Esophagus squamous epithelium (tissue), 5 donors: ENCODE results near the gene GLIS1. TPM values are rescaled to one million over a fixed set of nuclear protein-coding genes. Genes with fewer than 3 reads are reported as not detected.

Experiments
- DNase-seq: peaks from one replicate; lab custom pipeline; 2025; lab: John Stamatoyannopoulos, UW
- H3K27ac ChIP-seq, 4 donors: fragments of 200-600 bp; sonication (generic); one replicate each; pipeline ENCODE4 v1.5.1; 2016 to 2019; ENCODE audit warnings: mild to moderate bottlenecking in 1 of 4
- H3K27me3 ChIP-seq, 4 donors: fragments of 200-600 bp; sonication (generic); 1 replicate in 3 of 4; 2 replicates in 1 of 4; pipeline versions ENCODE4 v1.5.1 to v1.6.0; 2017 to 2021; ENCODE audit warnings: antibody characterized with exemption in 1 of 4
- H3K36me3 ChIP-seq, 3 donors: fragments of 200-600 bp; sonication (generic); one replicate each; pipeline ENCODE4 v1.5.1; 2016 to 2019
- H3K4me1 ChIP-seq, 3 donors: fragments of 200-600 bp; sonication (generic); one replicate each; pipeline ENCODE4 v1.5.1; 2017 to 2019
- H3K4me3 ChIP-seq, 4 donors: fragments of 200-600 bp; sonication (generic); 1 replicate in 3 of 4; 2 replicates in 1 of 4; pipeline ENCODE4 v1.5.1; 2016 to 2019; ENCODE audit warnings: mild to moderate bottlenecking in 2 of 4, moderate library complexity in 1 of 4
- H3K9me3 ChIP-seq, 3 donors: fragments of 200-600 bp; sonication (generic); one replicate each; pipeline ENCODE4 v1.5.1; 2016 to 2019
- CTCF ChIP-seq, 6 experiments: fragments of 450-650 bp in 4 of 6; fragments of 200-600 bp in 2 of 6; sonication (generic) in 2 of 6; IDR thresholded peaks; one replicate each; pipeline ENCODE4 v1.5.1; 2016 to 2019; ENCODE audit warnings: antibody characterized with exemption in 6 of 6, mild to moderate bottlenecking in 4 of 6, moderate library complexity in 4 of 6
- POLR2A ChIP-seq, 4 donors: fragments of 450-650 bp; IDR thresholded peaks; one replicate each; pipeline ENCODE4 v1.6.1; 2017; ENCODE audit warnings: antibody characterized with exemption in 4 of 4, mild to moderate bottlenecking in 4 of 4, moderate library complexity in 3 of 4
- WGBS, 2 donors: methylation state at CpG; one replicate each; pipeline ENCODE4 v1.1.5; 2018; 5-methylcytosine and 5-hydroxymethylcytosine counted together
- intact Hi-C: fragments of 100-400 bp; cut with DNase I; formaldehyde crosslinking; loops from one replicate; pipeline ENCODE4 v1.15.0; 2022
- total RNA-seq, 4 donors: library from RNA; depleted of rRNA; stranded (reverse); fragments of >200 nt; gene quantifications; one replicate each; pipeline ENCODE4 v1.1.0, GENCODE V29; 2016
- donor health status: DM: yes; HTN: yes; CAD: no.

The GLIS1 gene
- total RNA-seq, 4 donors from 2014 or later, result 0.57 TPM; not detected in 3

- Histone ChIP-seq H3K4me3 (no peak overlapping the region), H3K27me3 (peaks cover 0 to 8% (median 0%) of the 10 kb centered on the region in 4 donors), H3K27ac (no peak overlapping the region), H3K4me1 (no peaks in the 10 kb centered on the region), H3K36me3 (no peaks in the 10 kb centered on the region), H3K9me3 (peaks cover 0 to 3% (median 0%) of the 10 kb centered on the region in 3 donors)
- no peak for DNase-seq
- TF ChIP-seq CTCF (IDR thresholded peaks at IDR 0.05), result no peak
- intact Hi-C loops, result no loop called here
- 48 to 59% methylated on average over 4 of the region's 4 CpGs for WGBS, 2 donors
Observed at GRCh38 chr1:53563611-53564010, 175.4 kb downstream of the GLIS1 start.

GRCh38 chr1:53562981-53563379 lies 176.0 kb downstream of the GLIS1 start:
- Histone ChIP-seq H3K36me3 (no peaks in the 10 kb centered on the region), H3K4me3 (no peak overlapping the region), H3K4me1 (no peaks in the 10 kb centered on the region), H3K27me3 (peaks cover 0 to 8% (median 0%) of the 10 kb centered on the region in 4 donors), H3K9me3 (peaks cover 0 to 3% (median 0%) of the 10 kb centered on the region in 3 donors), H3K27ac (no peak overlapping the region)
- intact Hi-C loops, result no loop called here
- 84 to 90% methylated on average over 3 of the region's 3 CpGs for WGBS, 2 donors
- no peak for TF ChIP-seq POLR2A (IDR thresholded peaks at IDR 0.05)
- no peak for TF ChIP-seq CTCF (IDR thresholded peaks at IDR 0.05)
- DNase-seq, result no peak

- intact Hi-C loops, result no loop called here
- WGBS, 2 donors, result 61 to 63% methylated on average over 13 to 14 of the region's 14 CpGs
- no peak for DNase-seq
Observed at GRCh38 chr1:53562291-53562980, 176.5 kb downstream of the GLIS1 start.

GRCh38 chr1:53561503-53562105 lies 177.4 kb downstream of the GLIS1 start:
- Histone ChIP-seq H3K27me3 (peaks cover 0 to 8% (median 0%) of the 10 kb centered on the region in 4 donors), H3K4me1 (no peaks in the 10 kb centered on the region), H3K9me3 (no peaks in the 10 kb centered on the region), H3K36me3 (no peaks in the 10 kb centered on the region), H3K4me3 (no peak overlapping the region), H3K27ac (no peak overlapping the region)
- intact Hi-C loops, result no loop called here
- WGBS, 2 donors, result 89 to 94% methylated on average over 7 to 8 of the region's 11 CpGs
- TF ChIP-seq CTCF (IDR thresholded peaks at IDR 0.05) (no peak), POLR2A (IDR thresholded peaks at IDR 0.05) (no peak)
- no peak for DNase-seq

More at GRCh38 chr1:53562291-53562980, 176.5 kb downstream of the GLIS1 start:
- Histone ChIP-seq H3K27ac (no peak overlapping the region), H3K4me1 (no peaks in the 10 kb centered on the region), H3K9me3 (peaks cover 0 to 1% (median 0%) of the 10 kb centered on the region in 3 donors), H3K36me3 (no peaks in the 10 kb centered on the region), H3K27me3 (peaks cover 0 to 8% (median 0%) of the 10 kb centered on the region in 4 donors), H3K4me3 (no peak overlapping the region)
- TF ChIP-seq CTCF (IDR thresholded peaks at IDR 0.05) (no peak), POLR2A (IDR thresholded peaks at IDR 0.05) (no peak)
